ENCODE measurements around the gene AKAP5.
A peak's percentile ranks its signal among the peaks of the same experiment; 100 is the strongest.

Gene AKAP5

DNA sequence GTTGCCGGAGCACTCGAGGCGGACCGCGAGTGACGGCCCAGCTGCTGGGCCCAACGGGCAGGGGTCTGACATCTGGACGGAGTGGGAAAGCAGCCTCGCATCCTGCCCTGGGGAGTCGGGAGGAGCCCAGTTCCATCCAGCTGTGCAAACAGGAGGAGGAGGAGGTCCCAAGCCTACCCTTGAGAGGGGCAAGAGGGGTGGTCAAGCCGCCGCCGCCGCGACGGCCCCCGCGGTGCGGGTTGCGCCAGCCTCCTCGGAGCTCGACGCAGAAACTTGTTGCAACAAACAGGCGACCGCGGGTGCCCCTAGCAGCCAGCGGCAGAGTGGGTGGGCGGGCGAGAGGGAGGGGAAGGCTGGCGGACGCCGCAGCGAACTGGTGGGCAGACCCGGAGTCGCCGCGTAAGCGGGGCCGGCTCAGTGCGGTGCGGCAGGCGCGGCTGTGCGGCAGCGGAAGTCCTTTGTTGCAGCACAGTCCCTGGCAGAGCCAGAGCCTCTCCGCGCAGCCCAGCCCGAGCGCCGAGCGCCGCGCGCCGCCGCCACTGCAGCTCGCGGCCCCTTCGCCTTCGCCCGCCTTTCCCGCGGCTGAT, 39.1 kb downstream of the AKAP5 start, which contains the start of gene ZBTB1:
TSS of gene ZBTB1 (plus strand) at position 461 of the 587 bp plus-strand sequence. CDS start 16,735 bp downstream, outside the sequence.
- Histone ChIP-seq H4K20me1 (ENCODE audit: insufficient read depth, low read length) (no peaks in the 10 kb centered on the region), H3F3A (ENCODE audit: insufficient read depth, low read length) (no peaks in the 10 kb centered on the region), H3K27me3 (ENCODE audit: insufficient read depth, low read length) (no peaks in the 10 kb centered on the region), H3K36me3 (ENCODE audit: insufficient read depth, low read length) (no peaks in the 10 kb centered on the region), H3K27ac (ENCODE audit: low read depth, low read length, poor library complexity, severe bottlenecking) (peak within 1 kb of the TSS; percentile 96), H3K4me3 (ENCODE audit: low read depth, low read length, poor library complexity, severe bottlenecking) (peak within 1 kb of the TSS; percentile 86), H3K79me2 (ENCODE audit: insufficient read depth, low read length) (peaks cover 74% of the 10 kb centered on the region), H3K9ac (ENCODE audit: low read length) (peak within 1 kb of the TSS; percentile 95), H3K4me1 (ENCODE audit: insufficient read depth, low read length, severe bottlenecking) (peaks cover 66% of the 10 kb centered on the region), H3K9me2 (ENCODE audit: low read depth, low read length) (no peaks in the 10 kb centered on the region), H3K4me2 (ENCODE audit: low read length) (peak within 1 kb of the TSS; percentile 75), H2AFZ (ENCODE audit: low read length) (no peak within 1 kb of the TSS), H3K9me3 (ENCODE audit: low read length) (no peaks in the 10 kb centered on the region)
- TF ChIP-seq EZH2 (IDR thresholded peaks at IDR 0.05; ENCODE audit: borderline replicate concordance, low read length), result no peak
- TF ChIP-seq, protein P1, sequence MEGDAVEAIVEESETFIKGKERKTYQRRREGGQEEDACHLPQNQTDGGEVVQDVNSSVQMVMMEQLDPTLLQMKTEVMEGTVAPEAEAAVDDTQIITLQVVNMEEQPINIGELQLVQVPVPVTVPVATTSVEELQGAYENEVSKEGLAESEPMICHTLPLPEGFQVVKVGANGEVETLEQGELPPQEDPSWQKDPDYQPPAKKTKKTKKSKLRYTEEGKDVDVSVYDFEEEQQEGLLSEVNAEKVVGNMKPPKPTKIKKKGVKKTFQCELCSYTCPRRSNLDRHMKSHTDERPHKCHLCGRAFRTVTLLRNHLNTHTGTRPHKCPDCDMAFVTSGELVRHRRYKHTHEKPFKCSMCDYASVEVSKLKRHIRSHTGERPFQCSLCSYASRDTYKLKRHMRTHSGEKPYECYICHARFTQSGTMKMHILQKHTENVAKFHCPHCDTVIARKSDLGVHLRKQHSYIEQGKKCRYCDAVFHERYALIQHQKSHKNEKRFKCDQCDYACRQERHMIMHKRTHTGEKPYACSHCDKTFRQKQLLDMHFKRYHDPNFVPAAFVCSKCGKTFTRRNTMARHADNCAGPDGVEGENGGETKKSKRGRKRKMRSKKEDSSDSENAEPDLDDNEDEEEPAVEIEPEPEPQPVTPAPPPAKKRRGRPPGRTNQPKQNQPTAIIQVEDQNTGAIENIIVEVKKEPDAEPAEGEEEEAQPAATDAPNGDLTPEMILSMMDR (IDR thresholded peaks at IDR 0.05; ENCODE audit: low read length), result no peak

DNA sequence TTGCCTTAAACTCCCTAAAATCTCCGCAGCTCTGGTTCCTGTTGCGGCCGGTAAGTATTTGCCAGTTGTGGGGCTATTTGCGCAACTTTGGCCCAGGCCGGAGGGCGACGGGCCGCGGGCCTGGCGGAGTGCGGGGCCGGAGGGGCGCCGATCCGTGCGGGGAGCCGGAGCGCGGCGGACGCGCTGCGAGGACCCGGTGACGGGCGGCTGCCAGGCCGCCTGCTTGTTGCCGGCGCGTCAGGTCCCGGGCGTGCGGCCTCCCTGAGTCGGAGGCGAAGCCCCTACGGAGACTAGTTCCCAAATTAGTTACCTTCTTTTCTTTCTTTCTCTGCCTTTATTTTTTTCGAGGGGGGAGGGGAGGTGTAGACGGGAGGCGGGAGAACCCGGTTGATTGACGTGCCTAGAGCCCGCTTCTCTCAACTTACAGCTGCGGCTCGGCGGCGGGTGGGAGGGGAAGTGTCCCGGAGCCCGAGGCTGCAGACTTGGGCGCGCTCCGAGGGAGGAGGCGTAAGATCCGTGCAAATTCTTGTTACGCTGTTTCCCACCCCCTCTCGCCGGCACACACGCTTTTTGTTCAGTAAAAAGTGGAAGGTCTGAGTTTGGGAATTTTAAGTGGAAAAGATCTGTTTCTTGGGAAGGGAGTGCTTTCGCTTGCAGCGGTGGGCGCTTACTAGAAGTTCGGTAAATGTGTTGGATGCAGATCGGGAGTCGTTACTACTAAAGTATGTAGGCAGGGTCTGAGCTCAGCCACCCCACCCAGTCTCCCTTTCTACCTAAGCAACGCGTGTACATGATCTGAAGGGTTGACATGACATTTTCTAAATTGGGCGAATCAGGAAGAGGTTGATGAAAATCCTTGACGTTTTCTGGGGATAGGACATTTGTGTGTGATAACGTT, 39.8 kb downstream of the AKAP5 start:
- TF ChIP-seq, protein P1 (IDR thresholded peaks at IDR 0.05; ENCODE audit: low read length), result no peak
- no peak for TF ChIP-seq EZH2 (IDR thresholded peaks at IDR 0.05; ENCODE audit: borderline replicate concordance, low read length)
- Histone ChIP-seq H3K4me1 (ENCODE audit: insufficient read depth, low read length, severe bottlenecking) (peaks cover 68% of the 10 kb centered on the region), H3K9me3 (ENCODE audit: low read length) (no peaks in the 10 kb centered on the region), H3K4me3 (ENCODE audit: low read depth, low read length, poor library complexity, severe bottlenecking) (peak overlapping the region; percentile 86), H3K9ac (ENCODE audit: low read length) (peak overlapping the region; percentile 95), H3F3A (ENCODE audit: insufficient read depth, low read length) (peaks cover 2% of the 10 kb centered on the region; the same call in 1 of the 2 replicates), H3K36me3 (ENCODE audit: insufficient read depth, low read length) (no peaks in the 10 kb centered on the region), H3K79me2 (ENCODE audit: insufficient read depth, low read length) (peaks cover 72% of the 10 kb centered on the region), H3K27me3 (ENCODE audit: insufficient read depth, low read length) (no peaks in the 10 kb centered on the region), H4K20me1 (ENCODE audit: insufficient read depth, low read length) (no peaks in the 10 kb centered on the region), H3K9me2 (ENCODE audit: low read depth, low read length) (no peaks in the 10 kb centered on the region), H2AFZ (ENCODE audit: low read length) (no peak overlapping the region), H3K27ac (ENCODE audit: low read depth, low read length, poor library complexity, severe bottlenecking) (peak overlapping the region; percentile 96), H3K4me2 (ENCODE audit: low read length) (peak overlapping the region; percentile 75)

DNA sequence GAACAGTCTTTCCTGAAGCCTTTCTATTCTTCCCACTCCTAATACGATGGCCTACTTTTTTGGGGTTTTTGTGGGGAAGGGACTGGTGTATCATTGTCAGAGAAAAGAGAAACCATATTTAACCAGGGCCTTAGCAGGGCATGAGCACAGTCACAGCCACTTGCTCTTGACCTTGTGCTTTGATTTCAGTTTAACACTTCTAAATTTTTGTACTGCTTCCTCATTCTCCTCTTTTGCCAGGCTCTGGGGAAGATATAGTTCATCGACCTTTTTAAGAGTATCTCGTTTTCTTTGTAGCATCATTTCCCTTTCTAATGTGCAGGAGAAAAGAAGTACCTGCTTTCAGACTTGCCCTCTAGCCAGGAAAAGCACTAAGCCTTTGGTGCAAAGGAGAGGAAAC, 41.4 kb downstream of the AKAP5 start:
- H3K79me2 ChIP-seq (ENCODE audit: insufficient read depth, low read length), result peaks cover 72% of the 10 kb centered on the region
- no peak for TF ChIP-seq EZH2 (IDR thresholded peaks at IDR 0.05; ENCODE audit: borderline replicate concordance, low read length)
- TF ChIP-seq, protein P1 (IDR thresholded peaks at IDR 0.05; ENCODE audit: low read length), result no peak
- H3F3A ChIP-seq (ENCODE audit: insufficient read depth, low read length), result peaks cover 9% of the 10 kb centered on the region; the same call in 1 of the 2 replicates
- no peak overlapping the region for H2AFZ ChIP-seq (ENCODE audit: low read length)
- H3K9ac ChIP-seq (ENCODE audit: low read length), result peak overlapping the region; percentile 95
- H3K36me3 ChIP-seq (ENCODE audit: insufficient read depth, low read length), result peaks cover 5% of the 10 kb centered on the region; the same call in 1 of the 2 replicates
- peak overlapping the region; percentile 96 for H3K27ac ChIP-seq (ENCODE audit: low read depth, low read length, poor library complexity, severe bottlenecking)
- peak overlapping the region; percentile 75 for H3K4me2 ChIP-seq (ENCODE audit: low read length)
- peaks cover 68% of the 10 kb centered on the region for H3K4me1 ChIP-seq (ENCODE audit: insufficient read depth, low read length, severe bottlenecking)
- H3K27me3 ChIP-seq (ENCODE audit: insufficient read depth, low read length), result no peaks in the 10 kb centered on the region
- H3K4me3 ChIP-seq (ENCODE audit: low read depth, low read length, poor library complexity, severe bottlenecking), result peak overlapping the region; percentile 86
- H4K20me1 ChIP-seq (ENCODE audit: insufficient read depth, low read length), result no peaks in the 10 kb centered on the region
- H3K9me3 ChIP-seq (ENCODE audit: low read length), result no peaks in the 10 kb centered on the region
- H3K9me2 ChIP-seq (ENCODE audit: low read depth, low read length), result no peaks in the 10 kb centered on the region

Measured in OCI-LY1 (cell line).